ENCODE measurements around the gene MAGEE2.

DNA sequence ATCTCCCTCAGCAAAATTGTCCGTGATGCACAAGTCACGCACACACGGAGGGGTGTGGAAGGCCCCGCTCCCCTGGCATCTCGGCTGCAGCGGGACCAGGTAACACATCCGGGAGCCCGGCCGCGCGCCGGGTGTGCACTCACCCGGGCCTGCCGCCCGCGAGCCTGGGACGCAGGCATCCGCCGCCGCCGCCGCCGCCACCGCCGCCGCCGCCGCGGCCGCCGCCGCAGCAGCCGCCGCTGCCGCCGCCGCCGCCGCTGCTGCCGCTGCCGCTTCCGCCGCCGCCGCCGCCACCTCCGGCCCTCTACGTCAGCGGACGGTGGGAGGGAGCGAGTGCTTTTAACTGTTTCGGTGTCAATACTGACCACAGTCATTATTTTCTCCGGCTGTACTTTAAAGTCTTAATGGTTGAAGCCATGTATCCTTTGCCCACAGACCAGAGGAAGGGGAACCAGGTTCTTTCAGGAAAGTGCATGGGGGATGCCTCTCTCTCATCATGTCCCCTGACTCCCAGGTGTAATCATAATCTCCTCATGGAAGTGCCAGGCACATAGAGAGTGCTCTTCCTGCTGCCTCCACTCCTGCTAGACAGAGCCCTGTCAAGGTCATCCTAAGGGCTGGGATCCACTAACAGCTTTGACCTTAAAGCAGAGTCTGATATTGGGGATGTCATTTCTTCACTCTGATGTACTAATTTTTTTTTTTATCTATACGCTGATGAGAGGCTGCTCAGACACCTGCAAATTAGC, 38.0 kb downstream of the MAGEE2 start:
- TF ChIP-seq EZH2 (IDR thresholded peaks at IDR 0.05; ENCODE audit: borderline replicate concordance, insufficient read depth, low read depth, low read length, poor library complexity, severe bottlenecking): no peak
- TF ChIP-seq, protein P1, sequence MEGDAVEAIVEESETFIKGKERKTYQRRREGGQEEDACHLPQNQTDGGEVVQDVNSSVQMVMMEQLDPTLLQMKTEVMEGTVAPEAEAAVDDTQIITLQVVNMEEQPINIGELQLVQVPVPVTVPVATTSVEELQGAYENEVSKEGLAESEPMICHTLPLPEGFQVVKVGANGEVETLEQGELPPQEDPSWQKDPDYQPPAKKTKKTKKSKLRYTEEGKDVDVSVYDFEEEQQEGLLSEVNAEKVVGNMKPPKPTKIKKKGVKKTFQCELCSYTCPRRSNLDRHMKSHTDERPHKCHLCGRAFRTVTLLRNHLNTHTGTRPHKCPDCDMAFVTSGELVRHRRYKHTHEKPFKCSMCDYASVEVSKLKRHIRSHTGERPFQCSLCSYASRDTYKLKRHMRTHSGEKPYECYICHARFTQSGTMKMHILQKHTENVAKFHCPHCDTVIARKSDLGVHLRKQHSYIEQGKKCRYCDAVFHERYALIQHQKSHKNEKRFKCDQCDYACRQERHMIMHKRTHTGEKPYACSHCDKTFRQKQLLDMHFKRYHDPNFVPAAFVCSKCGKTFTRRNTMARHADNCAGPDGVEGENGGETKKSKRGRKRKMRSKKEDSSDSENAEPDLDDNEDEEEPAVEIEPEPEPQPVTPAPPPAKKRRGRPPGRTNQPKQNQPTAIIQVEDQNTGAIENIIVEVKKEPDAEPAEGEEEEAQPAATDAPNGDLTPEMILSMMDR (IDR thresholded peaks at IDR 0.05): no peak
